DND-41 (cell line): ENCODE data around the gene CHN1.

Source experiments
- ATAC-seq: fragments of 200-7000 bp; cut with Tn5 transposase; 3 replicates; pipeline ENCODE4 v1.9.1; 2021; ENCODE audit warnings: low read depth; ENCODE audit not compliant: insufficient read depth
- DNase-seq: peaks from one replicate; pipeline ENCODE4 v3.0.0-alpha.2; 2020
- H2AFZ ChIP-seq: 2 replicates; pipeline ENCODE4 v1.6.0; 2012; ENCODE audit warnings: low read depth, low read length
- H3K27ac ChIP-seq: 2 replicates; pipeline ENCODE4 v1.5.1; 2012; ENCODE audit warnings: low read length, inconsistent platforms
- H3K27me3 ChIP-seq: fragments of 200-600 bp; sonication (generic); 2 replicates; pipeline ENCODE4 v1.6.0; 2012; ENCODE audit warnings: low read length, mild to moderate bottlenecking, inconsistent platforms; ENCODE audit not compliant: insufficient read depth, poor library complexity
- H3K36me3 ChIP-seq: 2 replicates; pipeline ENCODE4 v1.5.1; 2012; ENCODE audit warnings: low read length, inconsistent platforms; ENCODE audit not compliant: insufficient read depth
- H3K4me1 ChIP-seq: 2 replicates; pipeline ENCODE4 v1.5.1; 2012; ENCODE audit warnings: mild to moderate bottlenecking, low read length; ENCODE audit not compliant: insufficient read depth
- H3K4me2 ChIP-seq: 2 replicates; pipeline ENCODE4 v1.6.0; 2012; ENCODE audit warnings: mild to moderate bottlenecking, moderate library complexity, low read length, inconsistent platforms; ENCODE audit not compliant: insufficient read depth
- H3K4me3 ChIP-seq, 2 experiments: fragments of 200-600 bp in 1 of 2; shearing (Covaris generic) in 1 of 2; 2 replicates each; pipeline ENCODE4 v1.5.1; 2012 to 2016; ENCODE audit warnings: inconsistent platforms in 2 of 2, low read length in 2 of 2, mild to moderate bottlenecking in 2 of 2, low read depth in 1 of 2, moderate library complexity in 1 of 2
- H3K79me2 ChIP-seq: 2 replicates; pipeline ENCODE4 v1.6.0; 2012; ENCODE audit warnings: low read length, inconsistent platforms; ENCODE audit not compliant: insufficient read depth
- H3K9ac ChIP-seq: 2 replicates; pipeline ENCODE4 v1.6.0; 2012; ENCODE audit warnings: low read depth, mild to moderate bottlenecking, inconsistent platforms, low read length, moderate library complexity
- H3K9me3 ChIP-seq: 2 replicates; pipeline ENCODE4 v1.5.1; 2012; ENCODE audit warnings: low read length, moderate library complexity, mild to moderate bottlenecking, inconsistent platforms; ENCODE audit not compliant: insufficient read depth, severe bottlenecking
- H4K20me1 ChIP-seq: 2 replicates; pipeline ENCODE4 v1.6.0; 2012; ENCODE audit warnings: low read length; ENCODE audit not compliant: insufficient read depth
- EZH2 ChIP-seq: IDR thresholded peaks from 3 replicates; pipeline ENCODE4 v1.6.1; 2012; ENCODE audit warnings: borderline replicate concordance, low read depth, mild to moderate bottlenecking, moderate library complexity, low read length, inconsistent platforms; ENCODE audit not compliant: severe bottlenecking
- TF ChIP-seq, protein P1 (sequence below): IDR thresholded peaks from 2 replicates; pipeline ENCODE4 v1.5.1; 2012; ENCODE audit warnings: borderline replicate concordance, low read length, moderate library complexity, mild to moderate bottlenecking; ENCODE audit not compliant: poor library complexity, severe bottlenecking; ENCODE audit errors: extremely low read depth

CHN1 gene

DNA sequence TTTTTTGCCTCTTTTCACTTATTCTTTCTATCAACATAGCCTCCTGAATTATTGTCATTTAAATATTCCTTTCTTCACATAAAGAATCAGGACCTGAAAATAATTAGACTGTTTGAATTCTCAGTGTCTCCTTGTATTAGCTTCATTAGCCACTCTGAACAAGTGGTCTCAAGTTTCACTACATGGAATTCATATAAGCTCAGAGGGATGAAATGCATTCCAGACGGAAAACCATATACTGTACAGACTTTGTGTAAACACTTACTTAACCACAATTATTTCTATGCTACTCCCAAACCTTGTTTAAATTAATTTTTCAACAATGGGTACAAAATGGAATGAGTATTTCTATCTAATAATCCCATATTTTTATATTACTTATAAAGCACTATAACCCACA lies 53.4 kb downstream of the CHN1 start:
- Histone ChIP-seq H3K4me2 (no peak overlapping the region), H3K4me1 (peaks cover 6% of the 10 kb centered on the region), H2AFZ (no peak overlapping the region), H3K9me3 (no peaks in the 10 kb centered on the region), H3K9ac (no peak overlapping the region), H3K27ac (no peak overlapping the region), H3K36me3 (no peaks in the 10 kb centered on the region), H4K20me1 (no peaks in the 10 kb centered on the region), H3K79me2 (no peaks in the 10 kb centered on the region), H3K4me3 (no peak overlapping the region), H3K27me3 (no peaks in the 10 kb centered on the region)
- no peak for DNase-seq
- no peak for ATAC-seq
- TF ChIP-seq, protein P1, sequence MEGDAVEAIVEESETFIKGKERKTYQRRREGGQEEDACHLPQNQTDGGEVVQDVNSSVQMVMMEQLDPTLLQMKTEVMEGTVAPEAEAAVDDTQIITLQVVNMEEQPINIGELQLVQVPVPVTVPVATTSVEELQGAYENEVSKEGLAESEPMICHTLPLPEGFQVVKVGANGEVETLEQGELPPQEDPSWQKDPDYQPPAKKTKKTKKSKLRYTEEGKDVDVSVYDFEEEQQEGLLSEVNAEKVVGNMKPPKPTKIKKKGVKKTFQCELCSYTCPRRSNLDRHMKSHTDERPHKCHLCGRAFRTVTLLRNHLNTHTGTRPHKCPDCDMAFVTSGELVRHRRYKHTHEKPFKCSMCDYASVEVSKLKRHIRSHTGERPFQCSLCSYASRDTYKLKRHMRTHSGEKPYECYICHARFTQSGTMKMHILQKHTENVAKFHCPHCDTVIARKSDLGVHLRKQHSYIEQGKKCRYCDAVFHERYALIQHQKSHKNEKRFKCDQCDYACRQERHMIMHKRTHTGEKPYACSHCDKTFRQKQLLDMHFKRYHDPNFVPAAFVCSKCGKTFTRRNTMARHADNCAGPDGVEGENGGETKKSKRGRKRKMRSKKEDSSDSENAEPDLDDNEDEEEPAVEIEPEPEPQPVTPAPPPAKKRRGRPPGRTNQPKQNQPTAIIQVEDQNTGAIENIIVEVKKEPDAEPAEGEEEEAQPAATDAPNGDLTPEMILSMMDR: no peak
- no peak for TF ChIP-seq EZH2

DNA sequence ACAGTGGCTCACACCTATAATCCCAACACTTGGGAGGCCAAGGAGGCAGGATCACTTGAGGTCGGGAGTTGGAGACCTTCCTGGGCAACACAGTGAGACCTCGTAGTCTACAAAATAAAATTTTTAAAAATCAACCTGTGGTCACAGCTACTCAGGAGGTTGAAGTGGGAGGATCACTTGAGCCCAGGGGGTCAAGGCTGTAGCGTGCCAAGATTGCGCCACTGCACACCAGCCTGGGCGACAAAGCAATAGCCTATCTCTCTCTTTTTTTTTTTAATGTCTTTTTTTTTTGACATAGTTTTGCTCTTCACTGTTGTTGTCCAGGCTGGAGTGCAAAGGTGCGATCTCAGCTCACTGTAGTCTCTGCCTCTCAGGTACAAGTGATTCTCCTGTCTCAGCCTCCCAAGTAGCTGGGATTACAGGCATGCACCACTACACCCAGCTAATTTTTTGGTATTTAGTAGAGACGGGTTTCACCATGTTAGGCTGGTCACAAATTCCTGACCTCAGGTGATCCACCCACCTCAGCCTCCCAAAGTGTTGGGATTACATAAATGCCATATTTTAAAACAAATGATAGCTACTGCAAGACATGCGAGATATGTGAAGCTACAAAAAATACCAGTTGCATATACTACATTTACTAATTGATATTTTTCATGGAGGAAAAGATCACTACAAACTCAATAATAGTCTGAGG lies 55.0 kb downstream of the CHN1 start:
- no peaks in the 10 kb centered on the region for H4K20me1 ChIP-seq
- H3K4me2 ChIP-seq: no peak overlapping the region
- peaks cover 6% of the 10 kb centered on the region for H3K4me1 ChIP-seq
- DNase-seq: no peak
- no peak overlapping the region for H3K9ac ChIP-seq
- no peaks in the 10 kb centered on the region for H3K27me3 ChIP-seq
- no peaks in the 10 kb centered on the region for H3K79me2 ChIP-seq
- H3K36me3 ChIP-seq: no peaks in the 10 kb centered on the region
- no peaks in the 10 kb centered on the region for H3K9me3 ChIP-seq
- no peak overlapping the region for H2AFZ ChIP-seq
- no peak for TF ChIP-seq EZH2
- TF ChIP-seq, protein P1: no peak
- no peak for ATAC-seq
- no peak overlapping the region for H3K27ac ChIP-seq
- H3K4me3 ChIP-seq: no peak overlapping the region

DNA sequence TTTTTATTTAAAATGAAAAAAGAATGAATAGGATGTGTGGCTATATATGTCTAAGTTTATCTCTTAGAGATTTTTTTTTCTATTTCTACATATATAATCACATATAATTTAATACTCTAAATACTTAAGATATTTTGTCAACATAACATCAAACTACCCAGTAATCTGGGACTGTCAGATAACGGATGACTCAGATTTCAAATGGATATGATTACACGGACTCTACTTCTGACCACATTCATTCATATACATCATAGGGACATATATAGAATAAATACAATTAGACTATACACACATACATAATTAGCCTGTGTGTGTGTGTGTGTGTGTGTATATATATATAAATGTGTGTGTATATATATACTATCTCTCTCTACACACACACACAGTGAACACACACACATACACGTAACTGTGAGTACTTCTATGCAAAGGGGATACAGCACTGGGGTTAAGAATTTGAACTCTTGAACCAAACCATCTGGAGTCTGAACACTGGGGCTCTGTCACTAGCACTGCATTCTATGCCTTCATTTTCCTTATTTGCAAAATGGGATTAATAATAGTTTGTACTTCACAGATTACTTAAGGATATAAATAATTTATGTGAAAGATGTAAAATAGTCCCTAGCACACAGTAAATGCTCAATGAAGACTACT lies 59.5 kb downstream of the CHN1 start:
- Histone ChIP-seq H3K36me3 (no peaks in the 10 kb centered on the region), H2AFZ (no peak overlapping the region), H3K79me2 (no peaks in the 10 kb centered on the region), H3K4me2 (no peak overlapping the region), H3K27ac (no peak overlapping the region), H3K27me3 (no peaks in the 10 kb centered on the region), H3K9me3 (no peaks in the 10 kb centered on the region), H4K20me1 (no peaks in the 10 kb centered on the region), H3K9ac (no peak overlapping the region), H3K4me3 (no peak overlapping the region), H3K4me1 (no peaks in the 10 kb centered on the region)
- DNase-seq (no peak), ATAC-seq (no peak)
- TF ChIP-seq, protein P1: no peak
- no peak for TF ChIP-seq EZH2
